Activated CD4-positive, alpha-beta T cell treated with anti-CD3 and anti-CD28 coated beads, Interleukin-10, Interleukin-2, amounts not matched to agents 100 ng/mL and 50 ng/mL, durations not matched to agents 16 hours and 8 hours (primary cell): Measurements from ENCODE around the gene SLC22A7.
"Not testable (repeated sequence)": the region's sequence is repeated elsewhere in the genome, so short reads cannot be mapped to it uniquely, and the experiment has no call there.

Source experiments
- DNase-seq: peaks from one replicate; pipeline ENCODE4 v3.0.0-alpha.2; 2020

SLC22A7 gene

DNA sequence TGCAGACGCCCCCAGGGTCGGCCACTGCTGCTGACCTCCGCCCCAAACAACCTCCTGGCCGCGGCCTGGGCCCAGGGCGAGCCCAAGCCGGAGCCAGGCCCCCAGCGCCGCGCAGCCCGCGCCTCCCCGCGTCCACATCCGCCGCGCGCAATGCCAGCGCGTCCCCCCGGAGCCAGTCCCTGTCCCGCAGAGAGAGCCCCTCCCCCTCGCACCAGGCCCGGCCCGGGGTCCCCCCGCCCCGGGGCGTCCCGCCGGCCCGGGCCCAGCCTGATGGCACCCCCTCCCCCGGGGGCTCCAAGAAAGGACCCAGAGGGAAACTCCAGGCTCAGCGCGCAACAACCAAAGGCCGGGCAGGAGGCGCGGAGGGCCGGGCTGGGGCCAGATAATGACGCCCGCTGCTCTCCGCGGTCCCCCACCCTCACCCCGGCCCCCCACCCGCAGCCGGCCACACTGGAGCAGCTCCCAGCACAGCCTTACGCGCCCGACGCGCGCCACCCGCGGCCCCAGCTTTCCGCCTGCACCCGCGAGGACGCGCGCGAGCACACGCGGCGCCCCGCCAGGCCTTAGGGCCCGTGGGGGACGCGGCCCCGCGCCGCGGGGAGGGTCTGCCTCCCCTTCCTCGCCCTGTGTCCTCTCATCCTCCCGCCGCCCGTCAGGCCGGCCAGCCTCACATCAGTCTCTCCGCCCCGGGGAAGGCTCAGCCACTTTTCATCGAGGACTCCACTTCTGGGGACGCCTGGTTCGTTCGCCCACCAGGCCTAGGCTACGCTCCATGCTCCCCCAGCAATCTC lies 12.9 kb upstream of the SLC22A7 start:
- DNase-seq, result no peak

DNA sequence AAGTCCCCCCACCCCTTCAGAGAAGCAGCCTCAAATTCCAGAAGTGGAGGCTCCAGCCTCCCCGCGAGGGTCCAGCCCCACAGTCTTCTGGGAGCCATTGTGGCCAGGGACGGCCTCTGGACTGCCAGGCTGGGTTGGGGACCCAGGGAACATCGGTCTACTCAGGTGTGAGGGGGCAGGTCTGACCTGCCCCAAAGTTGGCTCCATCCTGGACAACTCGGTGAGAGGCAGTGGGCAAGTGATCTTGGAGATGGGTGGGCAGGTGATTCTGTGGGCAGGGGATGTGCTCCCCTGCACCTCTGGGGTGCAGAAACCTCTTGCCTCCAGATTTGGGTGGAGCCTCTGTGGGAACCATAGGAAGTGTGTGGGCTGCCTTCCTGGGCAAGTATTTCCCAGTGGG lies 12.2 kb upstream of the SLC22A7 start:
- DNase-seq, result no peak

DNA sequence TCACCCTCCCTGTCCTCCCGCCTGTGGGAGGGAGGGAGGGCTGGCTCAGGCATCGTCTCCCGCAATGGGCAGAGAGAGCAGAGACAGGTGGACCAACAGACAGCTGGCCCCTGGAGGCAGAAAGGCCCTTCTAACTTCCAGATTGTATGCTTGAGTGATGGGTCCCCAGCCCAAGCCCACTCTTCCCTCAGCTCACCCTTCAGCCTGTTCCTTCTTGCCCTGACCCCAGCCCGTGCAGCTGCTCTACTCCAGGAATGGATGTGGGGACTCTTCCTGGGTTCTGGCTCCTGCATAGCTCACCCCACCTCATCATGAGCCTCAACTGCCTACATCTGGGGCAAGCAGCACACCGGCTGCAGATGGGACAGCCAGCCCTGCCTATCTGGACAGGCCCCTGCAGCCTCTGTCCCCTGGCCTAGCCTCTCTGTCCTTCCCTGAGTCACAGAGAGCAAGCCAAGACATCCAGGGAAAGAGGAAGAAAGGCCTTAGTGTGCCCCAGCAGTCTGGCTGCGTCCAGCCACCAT lies 11.5 kb upstream of the SLC22A7 start:
- no peak for DNase-seq

DNA sequence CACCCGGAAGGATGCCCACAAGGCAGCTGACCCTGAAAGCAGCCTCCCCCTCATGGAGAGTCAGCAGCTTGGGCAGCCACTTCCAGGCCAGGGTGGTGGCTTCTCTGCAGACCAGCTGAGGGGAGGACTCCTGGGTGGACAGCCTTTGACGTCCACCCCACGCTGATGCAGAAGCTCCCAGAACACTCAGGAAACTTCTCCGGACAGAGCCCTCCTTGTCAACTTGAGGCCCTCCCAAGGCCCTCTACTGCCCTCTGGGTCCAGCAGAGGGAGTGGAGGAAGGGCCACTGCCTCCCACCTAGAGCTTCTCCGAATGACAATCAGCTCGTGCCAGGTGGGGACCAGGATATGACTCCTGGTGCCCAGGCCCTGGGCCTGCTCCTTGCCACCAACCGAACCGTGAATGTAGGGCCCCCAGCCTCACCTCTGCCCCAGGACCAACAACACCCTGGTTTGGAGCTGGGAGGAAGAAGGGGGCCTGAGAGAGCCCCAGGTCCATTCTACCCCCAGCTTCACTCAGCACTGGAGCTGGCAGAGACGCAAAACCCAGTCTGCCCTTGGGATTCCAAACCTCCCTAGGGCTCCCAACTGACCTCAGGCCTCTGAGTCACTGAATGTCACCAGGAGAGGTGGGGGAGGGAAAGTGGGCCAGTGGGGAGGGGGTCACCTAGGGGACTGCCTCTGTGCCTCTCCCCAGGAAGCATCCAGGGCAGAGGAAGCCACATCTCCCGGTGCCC lies 10.9 kb upstream of the SLC22A7 start:
- DNase-seq, result no peak

DNA sequence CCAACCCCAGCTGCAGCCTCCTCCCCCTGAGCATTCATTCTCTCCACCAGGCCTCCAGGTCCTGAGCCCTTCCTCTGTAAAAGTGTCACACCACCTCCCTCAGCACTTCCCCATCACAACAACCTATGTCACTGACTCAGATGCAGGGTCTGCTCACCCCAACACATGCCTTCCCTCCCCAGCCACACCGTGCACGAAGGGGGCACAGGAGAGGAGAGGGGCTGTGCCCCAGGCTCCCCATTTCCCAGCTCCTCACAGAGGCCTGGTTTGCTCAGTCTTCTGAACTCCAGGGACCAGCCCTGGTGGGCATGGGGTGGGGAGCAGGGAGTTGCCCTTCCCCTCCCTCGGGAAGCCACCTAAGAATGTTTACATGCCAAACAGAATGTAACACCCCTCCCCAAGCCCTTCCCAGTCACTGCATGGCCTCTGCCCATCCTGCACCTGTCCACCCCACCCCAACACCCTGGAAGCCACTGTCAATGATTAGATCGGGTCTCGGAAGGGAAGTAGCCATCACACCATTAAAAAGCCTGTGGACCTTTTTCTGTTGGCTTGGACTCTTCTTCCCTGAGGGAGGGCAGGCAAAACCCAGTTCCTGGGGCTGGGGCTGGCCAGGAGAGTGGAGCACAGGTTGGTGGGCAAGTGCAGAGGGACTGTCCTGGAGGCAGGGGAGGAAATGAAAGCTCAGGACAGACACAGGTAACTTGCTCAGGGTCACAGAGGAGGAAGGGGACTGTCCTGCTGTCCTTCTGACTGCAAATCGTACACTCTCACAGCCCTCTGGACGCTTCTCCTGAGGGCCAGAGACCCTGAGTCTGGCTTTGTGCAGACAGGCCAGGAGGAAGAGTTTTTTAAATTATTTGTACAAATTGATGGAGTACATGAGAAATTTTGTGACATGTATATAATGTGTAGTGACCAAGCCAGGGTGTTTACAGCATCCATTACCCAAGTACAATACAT lies 10.1 kb upstream of the SLC22A7 start:
- no peak for DNase-seq

DNA sequence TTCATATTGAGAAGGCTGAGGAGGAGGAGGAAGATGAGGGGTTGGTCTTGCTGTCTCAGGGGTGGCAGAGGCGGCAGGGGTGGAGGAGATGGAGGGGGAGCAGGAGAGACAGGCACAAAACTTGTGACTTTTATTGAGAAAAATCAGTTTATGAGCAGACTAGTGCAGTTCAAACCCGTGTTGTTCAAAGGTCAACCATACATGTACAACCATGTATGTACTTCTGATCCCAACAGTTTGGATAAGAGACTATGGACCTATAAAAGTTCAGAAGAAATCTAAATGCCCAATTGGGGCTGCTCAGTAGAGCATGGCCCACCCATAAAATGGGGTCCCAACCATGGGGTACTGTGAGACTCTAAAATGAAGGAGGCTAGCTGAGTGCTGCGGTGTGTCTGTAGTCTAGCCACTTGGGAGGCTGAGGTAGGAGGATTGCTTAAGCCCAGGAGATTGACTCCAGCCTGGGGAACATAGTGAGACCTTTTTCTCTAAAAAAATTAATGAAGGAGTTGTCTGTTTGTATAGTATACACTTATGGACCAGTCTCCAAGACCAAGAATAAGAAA lies 7.6 kb upstream of the SLC22A7 start:
- DNase-seq, result no peak

DNA sequence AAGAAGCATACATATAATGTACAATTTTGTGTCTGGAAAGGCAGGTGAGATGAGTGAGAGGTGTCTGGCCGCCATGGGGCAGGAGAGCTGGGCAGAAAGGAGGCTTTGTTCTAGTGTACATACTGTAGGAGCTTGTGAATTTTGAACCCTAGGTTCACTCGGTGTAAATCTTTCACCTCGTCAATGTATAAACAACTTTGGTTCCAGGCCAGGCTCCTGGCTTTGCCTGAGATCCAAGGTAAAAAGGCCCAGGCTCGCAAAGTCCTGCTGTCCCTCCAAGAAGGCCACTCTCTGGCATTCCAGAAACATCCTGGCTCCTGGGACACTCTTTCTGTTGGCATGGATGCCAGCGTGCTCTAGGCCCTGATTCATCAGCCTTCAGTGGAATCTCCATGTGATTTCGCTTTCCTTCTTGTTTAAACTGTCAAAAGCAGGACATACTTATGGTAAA lies 7.1 kb upstream of the SLC22A7 start:
- no peak for DNase-seq

DNA sequence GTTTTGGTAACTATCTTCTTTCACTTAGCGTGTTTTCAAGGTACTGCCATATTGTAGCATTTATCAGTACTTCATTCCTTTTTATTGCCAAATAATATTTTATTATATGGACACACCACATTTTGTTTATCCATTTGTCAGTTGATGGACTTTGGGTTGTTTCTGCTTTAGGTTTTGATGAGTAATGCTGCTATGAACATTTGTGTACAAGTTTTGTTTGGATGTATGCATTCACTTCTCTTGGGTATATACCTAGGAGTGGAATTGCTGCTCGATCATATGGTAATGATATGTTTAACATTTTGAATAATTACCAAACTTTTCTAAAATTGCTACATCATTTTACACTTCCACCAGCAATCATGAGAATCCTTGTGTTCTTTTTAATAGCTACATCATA lies 6.4 kb upstream of the SLC22A7 start:
- DNase-seq, result no peak

DNA sequence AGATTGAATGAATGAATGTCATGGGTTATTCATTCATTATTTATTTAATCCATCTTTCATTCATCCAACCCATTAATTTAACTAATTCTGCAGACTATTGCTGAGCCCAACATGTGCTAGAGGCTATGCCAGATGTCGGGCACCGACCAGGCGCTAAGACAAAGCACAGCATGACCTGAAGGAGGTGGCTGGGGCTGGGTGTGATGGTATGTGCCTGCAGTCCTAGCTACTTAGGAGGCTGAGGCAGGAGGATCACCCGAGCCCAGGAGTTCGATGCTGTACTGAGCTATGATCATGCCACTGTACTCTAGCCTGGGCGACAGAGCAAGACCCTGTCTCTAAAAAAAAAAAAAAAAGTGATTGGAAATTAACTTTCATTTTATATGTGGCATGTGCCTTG lies 5.7 kb upstream of the SLC22A7 start:
- no peak for DNase-seq

DNA sequence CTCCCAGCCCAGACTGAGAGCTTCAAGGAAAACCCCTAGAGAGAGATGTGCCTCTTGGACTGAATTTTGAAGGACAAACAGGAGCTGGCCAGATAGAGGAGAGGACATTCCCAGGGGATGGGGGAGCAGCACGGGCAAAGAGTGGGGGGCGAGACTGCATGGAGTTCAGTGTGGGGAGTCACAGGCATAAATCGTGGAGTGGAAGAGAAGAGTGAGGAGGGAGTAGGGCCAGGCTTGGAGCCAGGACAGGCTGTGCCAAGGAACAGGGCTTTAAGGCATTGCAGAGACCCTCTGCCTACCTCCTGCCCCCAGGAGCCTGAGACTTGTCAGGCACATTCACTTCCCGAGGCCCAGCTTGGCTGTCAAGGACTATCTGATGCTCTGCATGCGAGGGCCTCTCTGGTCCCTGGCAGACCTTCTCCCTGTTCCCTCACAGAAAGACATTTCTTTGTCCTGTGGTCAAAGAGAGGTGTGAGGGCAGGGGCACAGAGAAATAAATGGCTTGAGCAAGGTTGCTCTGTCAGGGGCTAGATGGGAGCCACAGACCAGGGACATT lies 5.2 kb upstream of the SLC22A7 start:
- DNase-seq, result no peak

DNA sequence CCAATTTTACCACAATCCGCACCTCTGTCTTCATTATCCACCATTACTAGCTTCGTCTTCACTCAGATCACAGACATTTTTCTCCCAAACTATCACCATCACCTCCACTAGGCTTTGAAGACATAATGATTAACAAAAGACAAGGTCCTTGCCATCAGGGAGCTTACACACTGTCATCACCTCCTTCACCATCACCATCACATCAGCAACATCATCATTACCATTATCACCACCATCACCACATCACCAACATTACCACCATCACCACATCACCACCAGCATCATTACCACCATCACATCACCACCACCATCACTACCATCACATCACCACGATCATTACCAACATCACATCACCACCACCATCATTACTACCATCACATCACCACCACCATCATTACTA lies 4.4 kb upstream of the SLC22A7 start:
- DNase-seq, result no peak

DNA sequence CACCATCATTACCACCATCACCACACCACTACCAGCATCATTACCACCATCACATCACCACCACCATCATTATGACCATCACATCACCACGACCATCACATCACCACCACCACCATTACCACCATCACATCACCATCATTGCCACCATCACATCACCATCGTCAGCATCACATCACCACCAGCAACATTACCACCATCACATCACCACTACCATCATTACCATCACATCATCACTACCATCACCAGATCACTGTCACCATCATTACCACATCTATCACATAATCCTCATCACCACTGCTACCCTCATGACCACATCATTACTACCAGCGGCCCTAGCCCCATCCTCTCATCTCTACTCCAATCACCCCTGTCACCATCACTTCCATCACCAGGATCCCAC lies 3.5 kb upstream of the SLC22A7 start:
- no peak for DNase-seq

DNA sequence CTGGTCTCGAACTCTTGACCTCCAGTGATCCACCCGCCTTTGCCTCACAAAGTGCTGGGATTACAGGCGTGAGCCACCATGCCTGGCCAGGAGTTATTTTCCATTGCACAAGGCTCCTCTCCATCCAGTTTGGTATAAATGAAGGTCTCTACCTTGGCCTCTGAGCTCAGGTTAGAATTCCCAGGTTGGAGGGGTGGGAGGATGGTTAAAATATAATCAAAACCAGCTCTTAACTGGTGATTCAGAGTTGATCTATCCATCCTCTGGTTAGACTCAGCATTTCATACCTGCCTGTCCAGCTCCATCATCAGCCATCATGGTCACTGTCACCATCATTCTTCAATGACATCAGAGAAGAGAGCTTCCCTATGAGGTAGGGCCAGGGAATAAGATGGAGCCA lies 2.6 kb upstream of the SLC22A7 start:
- no peak for DNase-seq

DNA sequence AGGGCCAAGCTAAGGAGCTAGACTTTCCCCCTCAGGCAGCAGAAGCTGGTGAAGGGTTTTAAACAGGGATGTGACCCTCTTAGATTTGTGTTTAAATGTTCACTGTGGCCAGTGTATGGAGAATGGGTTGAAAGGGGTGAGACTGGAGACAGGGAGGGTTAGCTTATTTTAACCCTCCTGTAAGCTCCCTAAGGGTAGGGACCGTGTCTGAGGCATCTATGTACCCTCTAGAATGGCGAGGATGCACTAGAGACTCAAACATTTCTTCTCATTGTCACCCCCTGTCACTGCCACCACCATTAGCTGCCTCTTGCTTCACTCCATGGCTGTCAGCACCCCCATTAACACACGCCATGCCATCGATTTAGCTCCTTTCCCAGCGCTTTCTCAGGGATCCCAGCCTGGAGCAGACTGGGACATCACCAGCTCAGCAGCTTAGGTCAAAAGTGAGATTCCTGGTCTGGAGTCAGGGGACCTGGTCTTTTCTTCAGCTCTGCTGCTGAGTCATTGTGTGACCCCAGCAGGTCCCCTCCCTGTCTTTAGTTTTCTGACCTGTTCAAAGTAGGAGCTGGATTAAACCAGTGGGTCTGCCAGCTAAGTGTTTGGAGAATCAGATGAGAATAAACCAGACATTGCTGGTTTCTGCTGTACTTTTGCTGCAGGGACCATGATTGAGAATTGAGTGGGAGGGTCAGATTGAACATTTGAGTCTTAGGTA lies 1.1 kb upstream of the SLC22A7 start:
- no peak for DNase-seq

DNA sequence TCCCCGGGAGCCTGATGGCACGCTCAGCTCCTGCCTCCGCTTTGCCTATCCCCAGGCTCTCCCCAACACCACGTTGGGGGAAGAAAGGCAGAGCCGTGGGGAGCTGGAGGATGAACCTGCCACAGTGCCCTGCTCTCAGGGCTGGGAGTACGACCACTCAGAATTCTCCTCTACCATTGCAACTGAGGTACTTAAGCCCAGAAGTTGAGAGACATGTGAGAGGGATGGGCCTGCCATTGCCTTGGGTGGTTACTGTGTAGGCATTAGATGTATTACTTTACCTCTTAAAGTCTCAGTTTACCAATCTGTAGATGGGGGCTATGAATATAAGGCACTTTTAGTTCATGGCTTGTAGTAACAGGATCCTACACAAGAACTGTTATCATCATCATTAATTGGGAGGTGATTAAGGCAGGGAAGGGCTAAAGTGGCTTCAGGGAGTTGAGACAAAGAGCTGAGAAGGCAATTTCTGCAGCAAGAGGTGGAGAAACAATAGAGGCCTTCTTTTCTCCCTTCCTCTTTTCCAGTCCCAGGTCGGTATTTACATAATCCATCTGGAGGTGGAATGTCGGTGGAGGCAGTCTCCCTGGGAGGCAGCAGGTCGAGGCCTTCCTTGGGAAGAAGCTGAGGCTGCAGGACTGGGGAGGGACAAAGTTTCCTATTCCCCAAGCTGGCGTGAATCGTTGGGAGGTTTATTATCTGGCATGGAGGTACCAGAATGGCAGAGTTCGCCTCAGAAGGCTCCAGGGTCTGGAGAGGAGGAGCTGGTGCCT lies 691 bp downstream of the SLC22A7 start:
- DNase-seq, result no peak

DNA sequence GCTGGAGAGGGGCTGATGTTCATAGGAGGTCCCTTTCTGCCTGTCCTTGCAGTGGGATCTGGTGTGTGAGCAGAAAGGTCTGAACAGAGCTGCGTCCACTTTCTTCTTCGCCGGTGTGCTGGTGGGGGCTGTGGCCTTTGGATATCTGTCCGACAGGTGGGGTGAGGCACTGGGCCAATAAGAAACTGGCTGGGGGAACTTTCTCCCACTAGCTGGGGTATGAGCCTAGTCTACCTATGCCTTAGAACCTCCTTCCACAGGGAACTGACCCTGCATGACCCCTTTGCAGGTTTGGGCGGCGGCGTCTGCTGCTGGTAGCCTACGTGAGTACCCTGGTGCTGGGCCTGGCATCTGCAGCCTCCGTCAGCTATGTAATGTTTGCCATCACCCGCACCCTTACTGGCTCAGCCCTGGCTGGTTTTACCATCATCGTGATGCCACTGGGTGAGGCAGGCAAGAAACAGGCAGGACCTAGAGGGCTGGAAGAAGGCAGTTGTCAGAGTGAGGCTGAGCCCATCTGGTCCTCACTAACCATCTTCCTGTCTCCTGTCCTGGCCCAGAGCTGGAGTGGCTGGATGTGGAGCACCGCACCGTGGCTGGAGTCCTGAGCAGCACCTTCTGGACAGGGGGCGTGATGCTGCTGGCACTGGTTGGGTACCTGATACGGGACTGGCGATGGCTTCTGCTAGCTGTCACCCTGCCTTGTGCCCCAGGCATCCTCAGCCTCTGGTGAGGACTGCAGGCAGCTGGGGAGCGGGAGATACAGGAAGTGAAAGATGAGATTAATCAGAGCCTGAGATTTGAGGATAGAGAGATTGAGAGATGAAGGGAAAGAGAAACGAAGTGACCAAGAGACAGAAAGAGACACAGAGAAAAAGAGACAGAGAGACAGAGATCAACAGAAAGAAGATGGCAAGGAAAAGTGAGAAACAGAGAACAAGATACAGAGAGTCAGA lies 1.6 kb downstream of the SLC22A7 start:
- no peak for DNase-seq

DNA sequence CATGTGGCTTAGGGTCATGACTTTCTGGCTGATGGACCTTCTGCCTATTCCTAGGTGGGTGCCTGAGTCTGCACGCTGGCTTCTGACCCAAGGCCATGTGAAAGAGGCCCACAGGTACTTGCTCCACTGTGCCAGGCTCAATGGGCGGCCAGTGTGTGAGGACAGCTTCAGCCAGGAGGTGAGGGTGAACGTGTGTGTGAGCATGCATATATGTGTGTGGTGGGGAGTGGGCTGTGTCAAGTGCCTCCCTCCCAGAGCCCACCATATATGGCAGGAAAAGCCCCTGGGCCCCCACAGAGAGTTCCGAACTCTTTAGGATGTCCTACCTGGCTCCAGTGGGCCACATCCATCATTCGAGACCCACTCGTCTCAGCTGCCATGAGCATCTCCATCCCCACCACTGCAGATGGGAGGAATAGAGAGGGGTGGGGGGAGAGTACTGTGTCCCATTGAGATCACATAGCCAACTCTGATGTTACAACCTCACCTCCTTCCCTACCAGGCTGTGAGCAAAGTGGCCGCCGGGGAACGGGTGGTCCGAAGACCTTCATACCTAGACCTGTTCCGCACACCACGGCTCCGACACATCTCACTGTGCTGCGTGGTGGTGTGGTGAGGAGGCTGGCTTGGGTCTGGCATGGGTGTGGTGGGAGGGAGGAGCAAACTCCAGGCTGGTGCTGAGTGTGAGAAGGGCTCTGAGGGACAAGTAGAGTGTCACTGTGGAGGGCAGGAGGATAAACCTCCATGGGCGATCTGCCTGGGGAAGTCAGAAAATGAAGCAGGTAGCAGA lies 3.2 kb downstream of the SLC22A7 start:
- no peak for DNase-seq

DNA sequence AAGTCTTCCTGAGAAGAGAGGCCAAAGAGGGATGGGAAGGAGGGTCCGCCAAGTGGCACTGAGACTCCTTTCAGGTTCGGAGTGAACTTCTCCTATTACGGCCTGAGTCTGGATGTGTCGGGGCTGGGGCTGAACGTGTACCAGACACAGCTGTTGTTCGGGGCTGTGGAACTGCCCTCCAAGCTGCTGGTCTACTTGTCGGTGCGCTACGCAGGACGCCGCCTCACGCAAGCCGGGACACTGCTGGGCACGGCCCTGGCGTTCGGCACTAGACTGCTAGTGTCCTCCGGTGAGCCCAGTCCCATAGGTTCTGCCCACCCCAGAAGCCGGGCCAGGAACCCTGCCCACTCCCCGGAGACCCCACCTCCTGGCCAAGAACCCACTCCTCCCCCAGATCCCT lies 4.1 kb downstream of the SLC22A7 start:
- no peak for DNase-seq

DNA sequence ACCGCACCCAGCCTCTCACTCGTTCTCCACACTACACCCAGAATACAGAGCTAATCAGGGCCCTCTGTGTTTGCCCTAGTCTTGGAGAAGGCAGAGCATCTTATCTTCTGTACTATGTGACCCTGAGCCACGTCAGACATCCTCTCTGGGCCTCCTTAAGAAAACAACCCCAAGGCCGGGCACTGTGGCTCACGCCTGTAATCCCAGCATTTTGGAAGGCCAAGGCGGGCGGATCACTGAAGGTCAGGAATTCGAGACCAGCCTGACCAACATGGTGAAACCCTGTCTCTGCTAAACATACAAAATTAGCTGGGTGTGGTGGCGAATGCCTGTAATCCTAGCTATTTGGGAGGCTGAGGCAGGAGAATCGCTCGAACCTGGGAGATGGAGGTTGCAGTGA lies 4.9 kb downstream of the SLC22A7 start:
- not testable (repeated sequence) for DNase-seq
